ENCODE results near the gene ZGPAT. TPM values are rescaled to one million over a fixed set of nuclear protein-coding genes. Genes with fewer than 3 reads are reported as not detected.

Gene ZGPAT
- total and polyA plus RNA-seq, 2 of the 13 experiments (the other 11 are each of a cell fraction or from before 2014, with no cell fraction given) = 23.0 to 41.9 TPM

DNA sequence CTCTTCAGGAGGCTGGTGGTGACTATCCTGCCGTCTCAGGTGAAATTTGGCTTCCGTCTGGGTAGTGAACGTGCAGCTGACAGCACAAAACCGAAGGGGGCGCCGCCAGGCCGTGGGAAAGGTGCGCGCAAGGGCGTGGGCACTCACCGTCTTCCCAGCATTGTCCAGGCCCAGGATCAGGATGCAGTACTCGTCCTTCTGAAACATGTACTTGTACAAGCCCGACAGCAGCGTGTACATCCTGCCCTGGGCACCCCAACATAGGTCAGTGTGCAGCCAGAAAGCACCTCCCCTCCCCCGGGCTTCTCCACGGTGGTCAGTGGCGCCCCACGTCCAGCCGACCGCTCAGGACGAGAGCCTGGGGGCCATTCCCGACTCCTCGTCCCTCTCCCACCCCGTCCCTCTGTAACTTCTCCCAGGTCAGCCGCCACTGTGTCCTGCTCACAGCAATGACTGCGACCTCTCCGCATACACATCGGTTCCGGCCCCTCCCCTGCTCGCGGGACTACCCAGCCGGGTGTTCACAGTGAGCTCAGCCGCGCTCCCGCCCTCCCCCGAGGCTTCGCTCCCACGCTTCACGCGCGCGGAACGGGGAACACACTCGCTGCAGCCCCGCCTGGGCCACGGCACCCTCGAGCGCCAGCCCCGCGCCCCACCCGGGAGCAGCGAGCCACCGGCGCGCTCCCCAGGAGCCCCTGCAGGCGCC lies 834 bp upstream of the ZGPAT start (continued):
- no peak for TF ChIP-seq PRDM15 (CRISPR knock-in tag; IDR thresholded peaks at IDR 0.05)
- peak; percentile 69; the same call in 1 of the 2 replicates for TF ChIP-seq THRA (CRISPR knock-in tag; IDR thresholded peaks at IDR 0.05; ENCODE audit: borderline replicate concordance)
- TF ChIP-seq ZNF780A (CRISPR knock-in tag; IDR thresholded peaks at IDR 0.05) = no peak; the same call in 1 of the 2 replicates
- TF ChIP-seq, protein P1, sequence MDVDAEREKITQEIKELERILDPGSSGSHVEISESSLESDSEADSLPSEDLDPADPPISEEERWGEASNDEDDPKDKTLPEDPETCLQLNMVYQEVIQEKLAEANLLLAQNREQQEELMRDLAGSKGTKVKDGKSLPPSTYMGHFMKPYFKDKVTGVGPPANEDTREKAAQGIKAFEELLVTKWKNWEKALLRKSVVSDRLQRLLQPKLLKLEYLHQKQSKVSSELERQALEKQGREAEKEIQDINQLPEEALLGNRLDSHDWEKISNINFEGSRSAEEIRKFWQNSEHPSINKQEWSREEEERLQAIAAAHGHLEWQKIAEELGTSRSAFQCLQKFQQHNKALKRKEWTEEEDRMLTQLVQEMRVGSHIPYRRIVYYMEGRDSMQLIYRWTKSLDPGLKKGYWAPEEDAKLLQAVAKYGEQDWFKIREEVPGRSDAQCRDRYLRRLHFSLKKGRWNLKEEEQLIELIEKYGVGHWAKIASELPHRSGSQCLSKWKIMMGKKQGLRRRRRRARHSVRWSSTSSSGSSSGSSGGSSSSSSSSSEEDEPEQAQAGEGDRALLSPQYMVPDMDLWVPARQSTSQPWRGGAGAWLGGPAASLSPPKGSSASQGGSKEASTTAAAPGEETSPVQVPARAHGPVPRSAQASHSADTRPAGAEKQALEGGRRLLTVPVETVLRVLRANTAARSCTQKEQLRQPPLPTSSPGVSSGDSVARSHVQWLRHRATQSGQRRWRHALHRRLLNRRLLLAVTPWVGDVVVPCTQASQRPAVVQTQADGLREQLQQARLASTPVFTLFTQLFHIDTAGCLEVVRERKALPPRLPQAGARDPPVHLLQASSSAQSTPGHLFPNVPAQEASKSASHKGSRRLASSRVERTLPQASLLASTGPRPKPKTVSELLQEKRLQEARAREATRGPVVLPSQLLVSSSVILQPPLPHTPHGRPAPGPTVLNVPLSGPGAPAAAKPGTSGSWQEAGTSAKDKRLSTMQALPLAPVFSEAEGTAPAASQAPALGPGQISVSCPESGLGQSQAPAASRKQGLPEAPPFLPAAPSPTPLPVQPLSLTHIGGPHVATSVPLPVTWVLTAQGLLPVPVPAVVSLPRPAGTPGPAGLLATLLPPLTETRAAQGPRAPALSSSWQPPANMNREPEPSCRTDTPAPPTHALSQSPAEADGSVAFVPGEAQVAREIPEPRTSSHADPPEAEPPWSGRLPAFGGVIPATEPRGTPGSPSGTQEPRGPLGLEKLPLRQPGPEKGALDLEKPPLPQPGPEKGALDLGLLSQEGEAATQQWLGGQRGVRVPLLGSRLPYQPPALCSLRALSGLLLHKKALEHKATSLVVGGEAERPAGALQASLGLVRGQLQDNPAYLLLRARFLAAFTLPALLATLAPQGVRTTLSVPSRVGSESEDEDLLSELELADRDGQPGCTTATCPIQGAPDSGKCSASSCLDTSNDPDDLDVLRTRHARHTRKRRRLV (CRISPR knock-in tag; IDR thresholded peaks at IDR 0.05) = no peak
- no peak for TF ChIP-seq TAF15 (IDR thresholded peaks at IDR 0.05; ENCODE audit: low read depth, low read length, poor library complexity, severe bottlenecking)
- 0 out of 2 replicates have a peak, but pooled peaks have one; percentile 64 for TF ChIP-seq ZBTB25 (CRISPR knock-in tag; IDR thresholded peaks at IDR 0.05)
- peak; percentile 57; the same call in 1 of the 2 replicates for TF ChIP-seq ZMYM4 (CRISPR knock-in tag; IDR thresholded peaks at IDR 0.05)
- TF ChIP-seq ZNF3 (CRISPR knock-in tag; IDR thresholded peaks at IDR 0.05) = 0 out of 2 replicates have a peak, but pooled peaks have one; percentile 55
- TF ChIP-seq, protein P2, sequence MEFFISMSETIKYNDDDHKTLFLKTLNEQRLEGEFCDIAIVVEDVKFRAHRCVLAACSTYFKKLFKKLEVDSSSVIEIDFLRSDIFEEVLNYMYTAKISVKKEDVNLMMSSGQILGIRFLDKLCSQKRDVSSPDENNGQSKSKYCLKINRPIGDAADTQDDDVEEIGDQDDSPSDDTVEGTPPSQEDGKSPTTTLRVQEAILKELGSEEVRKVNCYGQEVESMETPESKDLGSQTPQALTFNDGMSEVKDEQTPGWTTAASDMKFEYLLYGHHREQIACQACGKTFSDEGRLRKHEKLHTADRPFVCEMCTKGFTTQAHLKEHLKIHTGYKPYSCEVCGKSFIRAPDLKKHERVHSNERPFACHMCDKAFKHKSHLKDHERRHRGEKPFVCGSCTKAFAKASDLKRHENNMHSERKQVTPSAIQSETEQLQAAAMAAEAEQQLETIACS (CRISPR knock-in tag; IDR thresholded peaks at IDR 0.05) = no peak
- TF ChIP-seq ZNF580 (CRISPR knock-in tag; IDR thresholded peaks at IDR 0.05; ENCODE audit: borderline replicate concordance, low read depth) = 0 out of 2 replicates have a peak, but pooled peaks have one; percentile 56
- TF ChIP-seq FOXO4 (CRISPR knock-in tag; conservative IDR thresholded peaks at IDR 0.05) = no peak
